GM23338 (cell line): ENCODE measurements around the gene CALML5.

Experiments
- CREB1 ChIP-seq: fragments of 250-450 bp; sonication (Bioruptor Pico); IDR thresholded peaks from 2 replicates; pipeline ENCODE4 v1.5.0; 2020; ENCODE audit warnings: low read depth, mild to moderate bottlenecking, moderate library complexity
- EZH2 ChIP-seq: fragments of 200-600 bp; sonication (generic); IDR thresholded peaks from one replicate; pipeline ENCODE4 v1.8.0; 2017; ENCODE audit warnings: antibody characterized with exemption, mild to moderate bottlenecking, low read depth; ENCODE audit not compliant: unreplicated experiment
- EZH2phosphoT487 ChIP-seq: fragments of 200-600 bp; sonication (generic); IDR thresholded peaks from one replicate; pipeline ENCODE4 v1.8.1; 2018; ENCODE audit warnings: antibody characterized with exemption; ENCODE audit not compliant: unreplicated experiment
- POLR2AphosphoS5 ChIP-seq: IDR thresholded peaks from 2 replicates; pipeline ENCODE4 v1.6.1; 2016; ENCODE audit warnings: antibody characterized with exemption, low read depth
- STAT1 ChIP-seq: IDR thresholded peaks from one replicate; pipeline ENCODE4 v1.6.1; 2016; ENCODE audit warnings: antibody characterized with exemption; ENCODE audit not compliant: unreplicated experiment
- ZNF331 ChIP-seq: fragments of 250-450 bp; sonication (Bioruptor Pico); IDR thresholded peaks from 2 replicates; pipeline ENCODE4 v1.5.0; 2020; ENCODE audit warnings: low read depth, mild to moderate bottlenecking, moderate library complexity
- TF ChIP-seq, protein P1 (sequence below), 2 experiments: fragments of 200-600 bp in 1 of 2; sonication (generic) in 1 of 2; conservative IDR thresholded peaks; 2 replicates each; pipeline versions ENCODE4 v1.5.1 to v1.6.1; 2016 to 2017; ENCODE audit warnings: antibody characterized with exemption in 2 of 2, low read depth in 2 of 2, mild to moderate bottlenecking in 2 of 2, moderate library complexity in 1 of 2
- TF ChIP-seq, protein P2 (sequence below): IDR thresholded peaks from 2 replicates; pipeline ENCODE4 v1.6.1; 2016; ENCODE audit warnings: antibody characterized with exemption
- TF ChIP-seq, protein P3 (sequence below): IDR thresholded peaks from one replicate; pipeline ENCODE4 v1.6.1; 2018; ENCODE audit warnings: antibody characterized with exemption; ENCODE audit not compliant: unreplicated experiment

DNA sequence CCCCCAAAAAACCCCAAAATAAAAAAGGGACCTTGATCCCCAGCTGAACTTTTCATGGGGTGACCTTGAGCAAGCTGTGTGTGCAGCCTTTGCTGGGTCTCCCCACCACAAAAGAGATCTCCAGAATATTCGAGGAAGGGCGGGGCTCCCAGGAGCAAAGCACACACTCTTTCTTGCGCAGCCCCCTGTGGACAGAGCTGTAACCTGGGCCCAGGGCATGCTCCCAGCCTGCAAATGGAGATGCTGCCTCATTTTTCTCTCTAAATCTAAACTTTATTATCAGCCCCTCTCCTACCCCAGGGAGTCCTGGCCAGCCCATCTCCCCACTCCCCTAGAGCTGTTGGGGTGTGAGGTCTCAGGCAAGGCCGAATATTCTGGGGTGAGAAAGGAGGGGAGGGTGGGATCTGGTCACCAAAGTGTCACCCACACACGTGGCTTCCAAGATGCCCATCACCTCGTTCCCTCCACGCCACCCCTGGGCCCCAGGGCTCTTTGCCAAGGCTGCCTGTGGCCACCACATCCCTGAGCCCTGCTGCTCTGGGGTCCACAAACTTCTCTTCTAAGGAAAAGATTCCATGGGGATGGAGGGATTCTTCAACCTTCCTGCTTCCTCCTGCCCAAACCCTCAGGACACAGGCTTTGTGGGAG, 23.7 kb upstream of the CALML5 start:
- TF ChIP-seq, protein P1, sequence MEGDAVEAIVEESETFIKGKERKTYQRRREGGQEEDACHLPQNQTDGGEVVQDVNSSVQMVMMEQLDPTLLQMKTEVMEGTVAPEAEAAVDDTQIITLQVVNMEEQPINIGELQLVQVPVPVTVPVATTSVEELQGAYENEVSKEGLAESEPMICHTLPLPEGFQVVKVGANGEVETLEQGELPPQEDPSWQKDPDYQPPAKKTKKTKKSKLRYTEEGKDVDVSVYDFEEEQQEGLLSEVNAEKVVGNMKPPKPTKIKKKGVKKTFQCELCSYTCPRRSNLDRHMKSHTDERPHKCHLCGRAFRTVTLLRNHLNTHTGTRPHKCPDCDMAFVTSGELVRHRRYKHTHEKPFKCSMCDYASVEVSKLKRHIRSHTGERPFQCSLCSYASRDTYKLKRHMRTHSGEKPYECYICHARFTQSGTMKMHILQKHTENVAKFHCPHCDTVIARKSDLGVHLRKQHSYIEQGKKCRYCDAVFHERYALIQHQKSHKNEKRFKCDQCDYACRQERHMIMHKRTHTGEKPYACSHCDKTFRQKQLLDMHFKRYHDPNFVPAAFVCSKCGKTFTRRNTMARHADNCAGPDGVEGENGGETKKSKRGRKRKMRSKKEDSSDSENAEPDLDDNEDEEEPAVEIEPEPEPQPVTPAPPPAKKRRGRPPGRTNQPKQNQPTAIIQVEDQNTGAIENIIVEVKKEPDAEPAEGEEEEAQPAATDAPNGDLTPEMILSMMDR (conservative IDR thresholded peaks at IDR 0.05; ENCODE audit: low read depth in 2 of 2): no peak
- TF ChIP-seq CREB1 (CRISPR knock-in tag) (no peak), ZNF331 (no peak), POLR2AphosphoS5 (no peak), EZH2phosphoT487 (no peak), STAT1 (no peak), EZH2 (no peak)
- TF ChIP-seq, protein P2, sequence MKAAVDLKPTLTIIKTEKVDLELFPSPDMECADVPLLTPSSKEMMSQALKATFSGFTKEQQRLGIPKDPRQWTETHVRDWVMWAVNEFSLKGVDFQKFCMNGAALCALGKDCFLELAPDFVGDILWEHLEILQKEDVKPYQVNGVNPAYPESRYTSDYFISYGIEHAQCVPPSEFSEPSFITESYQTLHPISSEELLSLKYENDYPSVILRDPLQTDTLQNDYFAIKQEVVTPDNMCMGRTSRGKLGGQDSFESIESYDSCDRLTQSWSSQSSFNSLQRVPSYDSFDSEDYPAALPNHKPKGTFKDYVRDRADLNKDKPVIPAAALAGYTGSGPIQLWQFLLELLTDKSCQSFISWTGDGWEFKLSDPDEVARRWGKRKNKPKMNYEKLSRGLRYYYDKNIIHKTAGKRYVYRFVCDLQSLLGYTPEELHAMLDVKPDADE: no peak
- TF ChIP-seq, protein P3, sequence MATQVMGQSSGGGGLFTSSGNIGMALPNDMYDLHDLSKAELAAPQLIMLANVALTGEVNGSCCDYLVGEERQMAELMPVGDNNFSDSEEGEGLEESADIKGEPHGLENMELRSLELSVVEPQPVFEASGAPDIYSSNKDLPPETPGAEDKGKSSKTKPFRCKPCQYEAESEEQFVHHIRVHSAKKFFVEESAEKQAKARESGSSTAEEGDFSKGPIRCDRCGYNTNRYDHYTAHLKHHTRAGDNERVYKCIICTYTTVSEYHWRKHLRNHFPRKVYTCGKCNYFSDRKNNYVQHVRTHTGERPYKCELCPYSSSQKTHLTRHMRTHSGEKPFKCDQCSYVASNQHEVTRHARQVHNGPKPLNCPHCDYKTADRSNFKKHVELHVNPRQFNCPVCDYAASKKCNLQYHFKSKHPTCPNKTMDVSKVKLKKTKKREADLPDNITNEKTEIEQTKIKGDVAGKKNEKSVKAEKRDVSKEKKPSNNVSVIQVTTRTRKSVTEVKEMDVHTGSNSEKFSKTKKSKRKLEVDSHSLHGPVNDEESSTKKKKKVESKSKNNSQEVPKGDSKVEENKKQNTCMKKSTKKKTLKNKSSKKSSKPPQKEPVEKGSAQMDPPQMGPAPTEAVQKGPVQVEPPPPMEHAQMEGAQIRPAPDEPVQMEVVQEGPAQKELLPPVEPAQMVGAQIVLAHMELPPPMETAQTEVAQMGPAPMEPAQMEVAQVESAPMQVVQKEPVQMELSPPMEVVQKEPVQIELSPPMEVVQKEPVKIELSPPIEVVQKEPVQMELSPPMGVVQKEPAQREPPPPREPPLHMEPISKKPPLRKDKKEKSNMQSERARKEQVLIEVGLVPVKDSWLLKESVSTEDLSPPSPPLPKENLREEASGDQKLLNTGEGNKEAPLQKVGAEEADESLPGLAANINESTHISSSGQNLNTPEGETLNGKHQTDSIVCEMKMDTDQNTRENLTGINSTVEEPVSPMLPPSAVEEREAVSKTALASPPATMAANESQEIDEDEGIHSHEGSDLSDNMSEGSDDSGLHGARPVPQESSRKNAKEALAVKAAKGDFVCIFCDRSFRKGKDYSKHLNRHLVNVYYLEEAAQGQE: no peak
